ENCODE measurements around the gene C1QTNF7. TPM values are rescaled to one million over a fixed set of nuclear protein-coding genes. Genes with fewer than 3 reads are reported as not detected.

The C1QTNF7 gene
- total RNA-seq, 1 experiment from 2014 or later: not detected

DNA sequence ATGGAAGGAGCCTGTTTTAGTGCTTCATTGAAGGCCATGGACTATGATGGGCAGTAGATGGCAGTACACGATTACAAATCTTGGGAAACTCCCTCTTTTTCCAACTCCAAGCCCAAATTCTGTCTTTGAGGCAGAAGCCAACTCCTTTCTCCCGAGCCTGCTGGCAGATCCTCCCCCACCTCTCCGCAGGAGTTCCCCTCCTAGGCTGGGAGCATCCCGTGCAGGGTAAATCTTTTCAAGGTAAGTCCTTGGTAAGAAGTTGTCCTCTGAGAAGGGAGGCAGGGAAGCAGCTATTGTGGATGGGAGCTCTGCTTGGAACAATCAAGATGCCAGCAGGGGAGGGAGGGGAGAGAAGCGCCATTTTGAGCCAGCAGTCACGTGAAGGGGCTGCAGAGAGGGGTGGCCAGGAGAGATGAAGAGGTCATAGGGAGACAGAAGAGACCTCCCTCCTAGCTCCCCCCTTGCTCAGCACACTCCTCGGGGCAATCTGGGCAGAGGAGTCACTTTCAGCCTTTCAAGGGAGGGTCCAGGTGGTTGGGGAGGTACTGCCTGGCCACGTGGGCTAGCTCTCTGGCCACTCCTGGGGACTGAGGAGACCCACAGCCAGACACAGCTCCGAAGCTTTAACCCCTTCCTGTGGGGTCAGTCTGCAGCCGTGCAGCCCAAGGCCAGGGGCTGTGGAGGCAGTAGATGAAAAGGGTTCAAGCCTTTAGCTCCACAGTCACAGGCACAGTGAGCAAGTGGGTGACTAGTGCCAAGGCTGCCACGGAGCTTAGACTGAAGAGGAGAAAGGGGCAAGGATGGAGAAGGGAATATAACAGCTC, 51.5 kb downstream of the C1QTNF7 start:
- no peaks in the 10 kb centered on the region for H3K9me3 Mint-ChIP-seq (ENCODE audit: low read depth, unreplicated experiment)
- H3K4me1 Mint-ChIP-seq (ENCODE audit: low read depth, unreplicated experiment): no peaks in the 10 kb centered on the region
- H3K36me3 Mint-ChIP-seq (ENCODE audit: insufficient read depth, unreplicated experiment): peaks cover 14% of the 10 kb centered on the region
- peak; percentile 50 for DNase-seq
- TF ChIP-seq CTCF (IDR thresholded peaks at IDR 0.05; ENCODE audit: unreplicated experiment): peak; percentile 47
- no TSS peak for BruUV-seq (replicated peaks)
- H3K27ac Mint-ChIP-seq (ENCODE audit: unreplicated experiment): peak overlapping the region; percentile 98
- intact Hi-C loops (cut with micrococcal nuclease; ENCODE audit: unreplicated experiment): loop anchor here (1.0 kb wide), 5 partner anchors 171 to 522 kb away; no protein-coding TSS in a partner anchor
- CTCF ChIA-PET: interaction anchor here (1.0 to 1.4 kb wide), 4 partner anchors 9 to 477 kb away, joined by 3 to 15 read pairs (median 8); partner anchors contain the start of gene CC2D2A
- no peaks in the 10 kb centered on the region for H3K27me3 Mint-ChIP-seq (ENCODE audit: unreplicated experiment)
- peak overlapping the region; percentile 94 for H3K4me3 Mint-ChIP-seq (ENCODE audit: low read depth, unreplicated experiment)

DNA sequence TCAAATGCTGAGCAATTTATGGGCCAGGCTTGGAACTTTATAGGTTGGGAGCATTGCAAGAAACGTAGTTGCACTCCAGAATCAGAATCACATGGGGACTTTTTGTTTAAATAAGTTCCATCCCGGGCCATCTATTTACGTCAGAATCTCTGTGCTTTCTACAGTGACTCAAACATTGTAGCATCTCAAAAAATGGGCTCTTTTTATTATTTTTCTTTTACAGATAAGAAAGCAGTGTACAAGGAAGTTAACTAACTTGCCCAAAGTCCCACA, 52.0 kb downstream of the C1QTNF7 start:
- Mint-ChIP-seq H3K4me1 (ENCODE audit: low read depth, unreplicated experiment) (no peaks in the 10 kb centered on the region), H3K27ac (ENCODE audit: unreplicated experiment) (peak overlapping the region; percentile 98), H3K4me3 (ENCODE audit: low read depth, unreplicated experiment) (peak overlapping the region; percentile 94), H3K36me3 (ENCODE audit: insufficient read depth, unreplicated experiment) (peaks cover 14% of the 10 kb centered on the region), H3K9me3 (ENCODE audit: low read depth, unreplicated experiment) (no peaks in the 10 kb centered on the region), H3K27me3 (ENCODE audit: unreplicated experiment) (no peaks in the 10 kb centered on the region)
- intact Hi-C loops (cut with micrococcal nuclease; ENCODE audit: unreplicated experiment): loop anchor here (1.0 kb wide), 5 partner anchors 170 to 521 kb away; no protein-coding TSS in a partner anchor
- BruUV-seq (replicated peaks): TSS peak; percentile 49
- DNase-seq: no peak
- no peak for TF ChIP-seq CTCF (IDR thresholded peaks at IDR 0.05; ENCODE audit: unreplicated experiment)
- CTCF ChIA-PET: interaction anchor here (1.0 to 1.4 kb wide), 4 partner anchors 10 to 476 kb away, joined by 3 to 15 read pairs (median 8); partner anchors contain the start of gene CC2D2A

- CTCF ChIA-PET: no interaction called here
- intact Hi-C loops (cut with micrococcal nuclease; ENCODE audit: unreplicated experiment): no loop called here
- Mint-ChIP-seq H3K27ac (ENCODE audit: unreplicated experiment) (no peak overlapping the region), H3K4me1 (ENCODE audit: low read depth, unreplicated experiment) (no peaks in the 10 kb centered on the region), H3K27me3 (ENCODE audit: unreplicated experiment) (no peaks in the 10 kb centered on the region), H3K9me3 (ENCODE audit: low read depth, unreplicated experiment) (no peaks in the 10 kb centered on the region), H3K36me3 (ENCODE audit: insufficient read depth, unreplicated experiment) (peaks cover 14% of the 10 kb centered on the region), H3K4me3 (ENCODE audit: low read depth, unreplicated experiment) (no peak overlapping the region)
- no peak for DNase-seq
- no TSS peak for BruUV-seq (replicated peaks)
- TF ChIP-seq CTCF (IDR thresholded peaks at IDR 0.05; ENCODE audit: unreplicated experiment): no peak
Measured at GRCh38 chr4:15481961-15482745, 54.3 kb downstream of the C1QTNF7 start.

DNA sequence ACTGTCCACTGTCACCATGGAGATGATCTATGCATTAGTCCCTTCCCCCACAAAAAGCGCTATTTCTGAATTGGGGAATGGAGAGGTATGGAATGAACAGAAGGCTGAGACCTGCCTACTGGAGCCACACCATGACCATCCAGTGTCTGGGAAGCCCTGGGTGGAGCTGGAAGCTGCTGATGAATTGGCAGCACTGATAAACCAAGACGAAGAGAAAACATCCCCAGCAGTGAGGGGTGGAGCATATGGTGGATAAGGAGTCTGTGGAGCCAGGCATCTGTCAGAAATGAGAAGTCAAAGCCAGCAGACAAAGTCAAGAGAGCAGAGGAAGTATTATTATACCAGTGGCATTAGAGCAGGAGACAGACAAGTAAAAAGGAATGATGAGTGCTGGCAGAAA, 55.0 kb downstream of the C1QTNF7 start:
- no TSS peak for BruUV-seq (replicated peaks)
- H3K4me1 Mint-ChIP-seq (ENCODE audit: low read depth, unreplicated experiment): no peaks in the 10 kb centered on the region

More for the DNA sequence above, 55.0 kb downstream of the C1QTNF7 start:
- no peaks in the 10 kb centered on the region for H3K27me3 Mint-ChIP-seq (ENCODE audit: unreplicated experiment)
- intact Hi-C loops (cut with micrococcal nuclease; ENCODE audit: unreplicated experiment): no loop called here
- TF ChIP-seq CTCF (IDR thresholded peaks at IDR 0.05; ENCODE audit: unreplicated experiment): no peak
- CTCF ChIA-PET: no interaction called here
- H3K27ac Mint-ChIP-seq (ENCODE audit: unreplicated experiment): no peak overlapping the region
- no peak overlapping the region for H3K4me3 Mint-ChIP-seq (ENCODE audit: low read depth, unreplicated experiment)
- H3K9me3 Mint-ChIP-seq (ENCODE audit: low read depth, unreplicated experiment): peaks cover 4% of the 10 kb centered on the region
- H3K36me3 Mint-ChIP-seq (ENCODE audit: insufficient read depth, unreplicated experiment): peaks cover 14% of the 10 kb centered on the region
- no peak for DNase-seq
